Caco-2 (cell line): ENCODE results near the gene ARHGEF2. TPM values are rescaled to one million over a fixed set of nuclear protein-coding genes. Genes with fewer than 3 reads are reported as not detected.

Source experiments
- BruUV-seq: library from RNA; stranded (reverse); fragments of 400-500 nt; replicated peaks from 2 replicates; lab custom pipeline; 2021; lab: Mats Ljungman, UMichigan
- CTCF ChIA-PET: fragments of 300-600 bp; sonication (Branson Sonifier 250); formaldehyde crosslinking; loops from one replicate; lab custom pipeline; 2022; ENCODE audit warnings: antibody characterized with exemption; lab: Charles Lee
- POLR2A ChIA-PET: fragments of 300-600 bp; sonication (Branson Sonifier 250); formaldehyde crosslinking; loops from one replicate; lab custom pipeline; 2022; ENCODE audit warnings: antibody characterized with exemption; lab: Charles Lee
- DNase-seq, 2 experiments: peaks; one replicate each; pipeline versions ENCODE4 v3.0.0 to v3.0.0-alpha.2; 2020 to 2022
- H3K27me3 ChIP-seq: replicated peaks from 2 replicates; pipeline ENCODE4 v1.6.0; 2011; ENCODE audit warnings: low read length; ENCODE audit not compliant: control insufficient read depth, insufficient read depth
- H3K36me3 ChIP-seq: 2 replicates; pipeline ENCODE4 v1.5.1; 2011; ENCODE audit warnings: low read length; ENCODE audit not compliant: control insufficient read depth, insufficient read depth
- H3K4me1 ChIP-seq: fragments of 250-450 bp; sonication (Bioruptor Pico); 2 replicates; pipeline ENCODE4 v1.5.1; 2020; ENCODE audit warnings: mild to moderate bottlenecking
- H3K4me3 ChIP-seq: 2 replicates; pipeline ENCODE4 v1.5.1; 2011; ENCODE audit warnings: low read depth, mild to moderate bottlenecking, control low read depth, low read length
- H3K9me3 ChIP-seq: fragments of 250-450 bp; sonication (Bioruptor Pico); 2 replicates; pipeline ENCODE4 v1.5.1; 2020; ENCODE audit warnings: mild to moderate bottlenecking, moderate library complexity
- H3K27ac Mint-ChIP-seq: one replicate; pipeline ENCODE4 v1.8.0; 2022; ENCODE audit warnings: mixed read lengths; ENCODE audit not compliant: unreplicated experiment
- H3K27me3 Mint-ChIP-seq: one replicate; pipeline ENCODE4 v1.8.0; 2022; ENCODE audit warnings: mixed read lengths; ENCODE audit not compliant: insufficient read depth, unreplicated experiment
- H3K36me3 Mint-ChIP-seq: one replicate; pipeline ENCODE4 v1.8.0; 2022; ENCODE audit warnings: mild to moderate bottlenecking, mixed read lengths; ENCODE audit not compliant: insufficient read depth, unreplicated experiment
- H3K4me1 Mint-ChIP-seq: one replicate; pipeline ENCODE4 v1.8.0; 2022; ENCODE audit warnings: low read depth, mixed read lengths; ENCODE audit not compliant: unreplicated experiment
- H3K4me3 Mint-ChIP-seq: one replicate; pipeline ENCODE4 v1.8.0; 2022; ENCODE audit warnings: mild to moderate bottlenecking, moderate library complexity, mixed read lengths; ENCODE audit not compliant: unreplicated experiment
- H3K9me3 Mint-ChIP-seq: one replicate; pipeline ENCODE4 v1.8.0; 2022; ENCODE audit warnings: mixed read lengths; ENCODE audit not compliant: unreplicated experiment
- intact Hi-C: fragments of 100-400 bp; cut with micrococcal nuclease; formaldehyde crosslinking; loops from one replicate; pipeline ENCODE4 v1.10.0; 2022; ENCODE audit not compliant: unreplicated experiment
- total RNA-seq: library from RNA; stranded (reverse); gene quantifications from 2 replicates; pipeline ENCODE4 v1.2.3, GENCODE V29; 2022
- TF ChIP-seq, protein P1 (sequence below), 2 experiments: fragments of 200-600 bp in 1 of 2; IDR thresholded peaks; 1 replicate in 1 of 2; 2 replicates in 1 of 2; pipeline versions ENCODE4 v1.5.1 to v1.8.0; 2011 to 2022; ENCODE audit warnings: antibody characterized with exemption in 1 of 2, control low read depth in 1 of 2, inconsistent platforms in 1 of 2, low read depth in 1 of 2, low read length in 1 of 2, mild to moderate bottlenecking in 1 of 2, moderate library complexity in 1 of 2; ENCODE audit not compliant: insufficient read depth in 1 of 2, severe bottlenecking in 1 of 2, unreplicated experiment in 1 of 2

Gene ARHGEF2
- total RNA-seq, 1 experiment from 2014 or later = 60.3 TPM

DNA sequence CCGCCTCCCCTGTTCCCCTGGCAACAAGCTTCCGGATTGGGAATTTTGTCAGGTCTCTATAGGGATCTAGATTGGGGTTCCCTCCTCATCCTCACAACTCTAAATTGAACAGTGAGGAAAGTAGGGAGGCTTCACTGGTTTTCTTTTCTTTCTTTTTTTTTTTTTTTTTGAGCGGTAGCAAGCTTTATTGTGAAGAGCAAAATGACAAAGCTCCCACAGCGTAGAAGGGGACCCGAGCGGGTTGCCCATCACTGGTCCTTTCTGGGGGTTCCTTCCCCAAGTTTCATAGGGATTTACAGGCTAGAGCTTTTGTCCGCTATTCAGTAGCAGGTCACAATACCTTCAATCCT is 10.3 kb downstream of the ARHGEF2 start:
- H3K27me3 ChIP-seq = no peaks in the 10 kb centered on the region
- ChIA-PET CTCF (no interaction called here), POLR2A (no interaction called here)
- H3K4me3 ChIP-seq = no peak overlapping the region
- peaks cover 36% of the 10 kb centered on the region for H3K36me3 Mint-ChIP-seq
- H3K27ac Mint-ChIP-seq = no peak overlapping the region
- intact Hi-C loops = no loop called here
- no peak overlapping the region for H3K4me3 Mint-ChIP-seq
- BruUV-seq = no TSS peak
- DNase-seq = no peak
- H3K4me1 Mint-ChIP-seq = peaks cover 7% of the 10 kb centered on the region
- H3K4me1 ChIP-seq = 0 out of 2 replicates have a peak, but pooled peaks cover 3% of the 10 kb centered on the region
- H3K9me3 ChIP-seq = no peaks in the 10 kb centered on the region
- peaks cover 1% of the 10 kb centered on the region for H3K36me3 ChIP-seq
- no peaks in the 10 kb centered on the region for H3K9me3 Mint-ChIP-seq
- no peaks in the 10 kb centered on the region for H3K27me3 Mint-ChIP-seq
- TF ChIP-seq, protein P1, sequence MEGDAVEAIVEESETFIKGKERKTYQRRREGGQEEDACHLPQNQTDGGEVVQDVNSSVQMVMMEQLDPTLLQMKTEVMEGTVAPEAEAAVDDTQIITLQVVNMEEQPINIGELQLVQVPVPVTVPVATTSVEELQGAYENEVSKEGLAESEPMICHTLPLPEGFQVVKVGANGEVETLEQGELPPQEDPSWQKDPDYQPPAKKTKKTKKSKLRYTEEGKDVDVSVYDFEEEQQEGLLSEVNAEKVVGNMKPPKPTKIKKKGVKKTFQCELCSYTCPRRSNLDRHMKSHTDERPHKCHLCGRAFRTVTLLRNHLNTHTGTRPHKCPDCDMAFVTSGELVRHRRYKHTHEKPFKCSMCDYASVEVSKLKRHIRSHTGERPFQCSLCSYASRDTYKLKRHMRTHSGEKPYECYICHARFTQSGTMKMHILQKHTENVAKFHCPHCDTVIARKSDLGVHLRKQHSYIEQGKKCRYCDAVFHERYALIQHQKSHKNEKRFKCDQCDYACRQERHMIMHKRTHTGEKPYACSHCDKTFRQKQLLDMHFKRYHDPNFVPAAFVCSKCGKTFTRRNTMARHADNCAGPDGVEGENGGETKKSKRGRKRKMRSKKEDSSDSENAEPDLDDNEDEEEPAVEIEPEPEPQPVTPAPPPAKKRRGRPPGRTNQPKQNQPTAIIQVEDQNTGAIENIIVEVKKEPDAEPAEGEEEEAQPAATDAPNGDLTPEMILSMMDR (IDR thresholded peaks at IDR 0.05; ENCODE audit: insufficient read depth in 1 of 2, low read depth in 1 of 2, low read length in 1 of 2, severe bottlenecking in 1 of 2, unreplicated experiment in 1 of 2) = no peak

DNA sequence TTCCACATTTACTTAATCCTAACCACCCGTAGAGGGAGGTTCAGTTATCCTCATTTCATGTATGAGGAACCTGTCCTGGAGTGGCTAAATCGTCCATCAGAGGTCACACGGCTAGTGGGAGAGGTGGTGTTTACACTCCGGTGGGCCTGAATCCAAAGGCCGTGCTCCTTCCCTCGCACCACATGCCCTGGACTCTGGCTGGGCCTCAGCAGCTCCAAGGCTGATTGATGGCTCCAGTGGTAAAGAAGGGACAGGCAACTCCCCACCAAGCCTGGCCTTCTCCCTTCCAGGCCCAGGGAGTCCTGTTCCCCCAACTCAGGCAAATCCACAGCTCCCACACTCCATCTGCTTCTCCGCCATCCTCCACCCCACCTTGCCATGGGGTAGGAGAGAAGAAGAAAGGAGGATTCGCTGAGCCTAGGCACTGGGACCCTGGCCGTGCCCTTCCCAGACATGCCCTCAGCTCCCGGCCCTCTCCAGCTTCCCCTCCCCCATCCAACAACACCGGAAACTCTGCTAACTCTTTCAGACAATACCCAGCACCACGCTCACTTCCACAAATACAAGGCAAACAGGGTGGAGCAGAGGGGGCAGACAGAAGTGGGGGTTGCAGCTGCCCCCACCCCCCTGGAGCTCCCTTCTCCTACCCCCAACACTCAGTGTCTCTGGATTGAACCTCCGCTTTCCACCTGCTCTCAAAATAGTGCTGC is 10.9 kb downstream of the ARHGEF2 start:
- Mint-ChIP-seq H3K36me3 (peaks cover 42% of the 10 kb centered on the region), H3K4me1 (peaks cover 7% of the 10 kb centered on the region), H3K9me3 (no peaks in the 10 kb centered on the region), H3K27me3 (no peaks in the 10 kb centered on the region), H3K27ac (no peak overlapping the region), H3K4me3 (no peak overlapping the region)
- Histone ChIP-seq H3K9me3 (no peaks in the 10 kb centered on the region), H3K4me1 (0 out of 2 replicates have a peak, but pooled peaks cover 3% of the 10 kb centered on the region), H3K4me3 (no peak overlapping the region), H3K36me3 (peaks cover 5% of the 10 kb centered on the region), H3K27me3 (no peaks in the 10 kb centered on the region)
- ChIA-PET CTCF (interaction anchor here (0.6 to 1.4 kb wide), 3 partner anchors 16 to 967 kb away, joined by 3 read pairs; no protein-coding TSS in a partner anchor), POLR2A (no interaction called here)
- TF ChIP-seq, protein P1 (IDR thresholded peaks at IDR 0.05; ENCODE audit: insufficient read depth in 1 of 2, low read depth in 1 of 2, low read length in 1 of 2, severe bottlenecking in 1 of 2, unreplicated experiment in 1 of 2) = no peak
- DNase-seq = no peak
- intact Hi-C loops = no loop called here
- no TSS peak for BruUV-seq

DNA sequence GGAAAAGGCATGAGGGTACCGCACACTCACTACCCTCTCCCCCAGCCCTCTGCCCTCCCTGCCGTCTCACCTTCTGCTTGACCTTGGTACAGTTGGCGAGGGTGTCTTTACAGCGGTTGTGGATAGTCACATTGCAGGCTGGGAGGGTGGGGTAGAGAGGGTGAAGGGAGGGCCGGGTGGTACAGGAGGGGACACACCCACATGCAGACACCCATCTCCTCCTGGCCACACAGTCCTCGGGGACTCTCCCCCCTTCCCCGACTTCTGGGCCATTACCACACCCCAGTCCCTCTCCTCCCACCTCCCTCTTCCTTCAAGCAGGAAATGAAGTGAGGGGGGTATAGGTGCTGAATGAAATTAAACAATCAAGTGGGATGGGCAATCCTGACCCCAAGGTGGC is 11.6 kb downstream of the ARHGEF2 start:
- ChIA-PET POLR2A (no interaction called here), CTCF (interaction anchor here (0.6 to 1.4 kb wide), 4 partner anchors 17 to 967 kb away, joined by 3 to 4 read pairs (median 3); no protein-coding TSS in a partner anchor)
- H3K9me3 ChIP-seq = no peaks in the 10 kb centered on the region
- no peak for DNase-seq
- Mint-ChIP-seq H3K9me3 (no peaks in the 10 kb centered on the region), H3K27ac (no peak overlapping the region), H3K4me3 (no peak overlapping the region), H3K27me3 (no peaks in the 10 kb centered on the region), H3K36me3 (peaks cover 49% of the 10 kb centered on the region), H3K4me1 (peaks cover under 1% of the 10 kb centered on the region)
- intact Hi-C loops = loop anchor here (1.0 kb wide), 1 partner anchor 23 kb away; no protein-coding TSS in a partner anchor
- H3K4me3 ChIP-seq = no peak overlapping the region
- H3K36me3 ChIP-seq = peaks cover 5% of the 10 kb centered on the region
- no peaks in the 10 kb centered on the region for H3K27me3 ChIP-seq
- no TSS peak for BruUV-seq
- no peaks in the 10 kb centered on the region for H3K4me1 ChIP-seq
- TF ChIP-seq, protein P1 (IDR thresholded peaks at IDR 0.05; ENCODE audit: insufficient read depth in 1 of 2, low read depth in 1 of 2, low read length in 1 of 2, severe bottlenecking in 1 of 2, unreplicated experiment in 1 of 2) = no peak
